ENCODE measurements around the gene UTRN. TPM values are rescaled to one million over a fixed set of nuclear protein-coding genes. Genes with fewer than 3 reads are reported as not detected.

UTRN gene
- polyA plus RNA-seq, 1 donor = 52.2 TPM

Other genes with a start within 250 kb of the UTRN start
- gene SF3B5, start 189.8 kb upstream of the UTRN start, polyA plus RNA-seq (ENCODE audit: insufficient read length) = 108 TPM
- 1.3 TPM for gene STX11, start 134.8 kb upstream of the UTRN start, polyA plus RNA-seq (ENCODE audit: insufficient read length)